Activated T-helper 2 cell treated with anti-CD3 and anti-CD28 coated beads, Interferon-gamma antibody, Interleukin-2, Interleukin-4, amounts not matched to agents 10 μg/mL and 5 μg/mL and 100 μg/mL, durations not matched to agents 14 hours and 24 hours and 36 hours (primary cell): Measurements from ENCODE around the gene LONRF3. TPM values are rescaled to one million over a fixed set of nuclear protein-coding genes. Genes with fewer than 3 reads are reported as not detected.

Experiments used
- DNase-seq: peaks from one replicate; pipeline ENCODE4 v3.0.0; 2021; ENCODE audit warnings: low spot score
- H3K27ac Mint-ChIP-seq: one replicate; pipeline ENCODE4 v1.8.0; 2021; ENCODE audit warnings: mixed read lengths
- H3K27me3 Mint-ChIP-seq: one replicate; pipeline ENCODE4 v1.8.0; 2021; ENCODE audit warnings: low read depth, mixed read lengths
- H3K36me3 Mint-ChIP-seq: one replicate; pipeline ENCODE4 v1.8.0; 2021; ENCODE audit warnings: low read depth, mixed read lengths
- H3K4me1 Mint-ChIP-seq: one replicate; pipeline ENCODE4 v1.8.0; 2021; ENCODE audit warnings: low read depth, mixed read lengths
- H3K4me3 Mint-ChIP-seq: one replicate; pipeline ENCODE4 v1.8.0; 2021; ENCODE audit warnings: low read depth, mild to moderate bottlenecking, moderate library complexity, mixed read lengths
- H3K9me3 Mint-ChIP-seq: one replicate; pipeline ENCODE4 v1.8.0; 2021; ENCODE audit warnings: mixed read lengths
- intact Hi-C: fragments of 100-400 bp; cut with micrococcal nuclease; formaldehyde crosslinking; loops from one replicate; pipeline ENCODE4 v1.15.1; 2023
- total RNA-seq: library from RNA; stranded (reverse); gene quantifications from 2 replicates; pipeline ENCODE4 v1.2.3, GENCODE V29; 2022

The LONRF3 gene
- total RNA-seq, 1 donor from 2014 or later: 0.62 TPM

DNA sequence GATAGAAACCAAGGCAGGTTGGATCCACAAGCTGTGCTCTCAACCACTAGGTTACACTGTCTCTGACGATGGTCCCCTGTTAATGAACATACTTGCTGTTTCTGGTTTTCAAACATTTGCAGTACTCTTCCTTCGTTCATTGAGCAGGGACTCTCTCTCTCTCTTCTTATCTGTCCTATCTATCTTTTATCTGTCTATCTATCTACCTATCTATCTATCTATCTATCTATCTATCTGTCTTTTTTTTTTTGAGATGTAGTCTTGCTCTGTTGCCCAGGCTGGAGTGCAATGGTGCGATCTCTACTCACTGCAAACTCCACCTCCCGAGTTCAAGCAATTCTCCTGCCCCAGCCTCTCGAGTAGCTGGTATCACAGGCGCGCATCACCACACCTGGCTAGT, 89.0 kb downstream of the LONRF3 start:
- DNase-seq: no peak
- no peaks in the 10 kb centered on the region for H3K9me3 Mint-ChIP-seq
- no peak overlapping the region for H3K27ac Mint-ChIP-seq
- no peaks in the 10 kb centered on the region for H3K36me3 Mint-ChIP-seq
- intact Hi-C loops: no loop called here
- H3K27me3 Mint-ChIP-seq: peaks cover 10% of the 10 kb centered on the region
- no peak overlapping the region for H3K4me3 Mint-ChIP-seq
- H3K4me1 Mint-ChIP-seq: no peaks in the 10 kb centered on the region

DNA sequence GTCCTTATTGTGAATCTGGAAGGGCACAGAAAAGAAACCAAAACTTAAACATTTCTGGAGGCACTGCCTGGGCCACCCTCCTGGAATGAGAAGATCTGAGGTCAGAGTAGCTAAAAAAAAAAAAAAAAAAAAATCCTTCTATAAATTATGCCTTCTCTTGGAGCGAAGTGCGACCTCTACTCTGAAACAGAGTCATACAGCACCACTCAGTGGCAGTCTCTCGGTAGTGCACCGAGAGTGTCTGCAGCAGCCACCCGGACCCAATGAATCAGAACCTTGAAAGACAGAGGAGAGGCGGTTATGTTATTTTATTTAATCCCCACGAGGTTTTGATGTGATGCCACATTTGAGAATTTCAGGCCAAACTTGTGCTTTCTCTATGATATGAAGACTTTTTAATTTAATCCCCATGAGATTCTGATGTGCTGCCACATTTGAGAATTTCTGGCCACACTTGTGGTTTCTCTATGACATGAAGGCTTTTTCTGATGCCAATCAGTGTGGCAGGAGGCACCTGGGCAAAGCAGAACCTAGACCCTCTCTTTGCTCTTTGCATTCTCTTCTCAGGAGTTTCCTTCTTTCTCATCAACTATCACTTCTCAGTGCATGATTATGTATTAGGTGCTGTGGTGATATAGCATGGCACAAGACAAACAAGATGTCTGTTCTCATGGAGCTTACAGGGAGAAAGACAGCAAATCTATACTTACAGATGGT, 92.8 kb downstream of the LONRF3 start:
- intact Hi-C loops: loop anchor here (5.0 kb wide), 2 partner anchors 60 to 220 kb away; no protein-coding TSS in a partner anchor
- Mint-ChIP-seq H3K27me3 (no peaks in the 10 kb centered on the region), H3K4me1 (no peaks in the 10 kb centered on the region), H3K27ac (no peak overlapping the region), H3K36me3 (no peaks in the 10 kb centered on the region), H3K4me3 (no peak overlapping the region), H3K9me3 (no peaks in the 10 kb centered on the region)
- peak; percentile 7 for DNase-seq

Other genes starting within 250 kb of the LONRF3 start
- 0.16 and 0.46 TPM in 2 replicates for gene IL13RA1, start 247.0 kb upstream of the LONRF3 start, total RNA-seq
- gene ZCCHC12, start 150.8 kb upstream of the LONRF3 start, total RNA-seq: 0.07 TPM in 1 of 2 replicates, not detected in the other
- gene CT47C1, start 98.4 kb downstream of the LONRF3 start, total RNA-seq: not detected in 2 replicates
- not detected in 2 replicates for gene KIAA1210, start 153.2 kb downstream of the LONRF3 start, total RNA-seq